K562 (cell line): ENCODE measurements around the gene TFAP2E. TPM values are rescaled to one million over a fixed set of nuclear protein-coding genes. Genes with fewer than 3 reads are reported as not detected.

ENCODE experiments used
- ATF1 ChIP-seq, 2 experiments: fragments of 450-650 bp in 1 of 2; IDR thresholded peaks; 2 replicates each; pipeline ENCODE4 v1.6.1; 2016; ENCODE audit warnings: missing compliant biosample characterization in 1 of 2, missing genetic modification characterization in 1 of 2
- BMI1 ChIP-seq: fragments of 150-350 bp; IDR thresholded peaks from 2 replicates; pipeline ENCODE4 v1.6.1; 2014; ENCODE audit warnings: low read length
- CEBPB ChIP-seq: fragments of 450-650 bp; IDR thresholded peaks from 2 replicates; pipeline ENCODE4 v1.6.1; 2016; ENCODE audit warnings: missing genetic modification characterization, missing compliant biosample characterization
- HDAC8 ChIP-seq: fragments of 450-650 bp; IDR thresholded peaks from 2 replicates; pipeline ENCODE4 v1.6.1; 2016; ENCODE audit warnings: mild to moderate bottlenecking, missing genetic modification characterization, moderate library complexity, missing compliant biosample characterization
- IFI16 ChIP-seq: fragments of 250-450 bp; sonication (Bioruptor Pico); IDR thresholded peaks from 2 replicates; pipeline ENCODE4 v2.1.2; 2022; ENCODE audit warnings: mild to moderate bottlenecking, inconsistent platforms
- NCOA2 ChIP-seq, 2 experiments: fragments of 450-650 bp; IDR thresholded peaks; 2 replicates each; pipeline ENCODE4 v1.6.1; 2018; ENCODE audit warnings: mild to moderate bottlenecking in 2 of 2, moderate library complexity in 1 of 2; ENCODE audit not compliant: partially characterized antibody in 2 of 2
- NR1H2 ChIP-seq: sonication (generic); formaldehyde crosslinking; IDR thresholded peaks from 2 replicates; pipeline ENCODE4 v1.4.0; 2020; ENCODE audit warnings: mild to moderate bottlenecking, missing genetic modification reagents
- RB1 ChIP-seq: fragments of 450-650 bp; IDR thresholded peaks from 2 replicates; pipeline ENCODE4 v1.6.1; 2017; ENCODE audit warnings: low read depth, mild to moderate bottlenecking
- RBFOX2 ChIP-seq: fragments of 200-400 bp; formaldehyde crosslinking; IDR thresholded peaks from 2 replicates; pipeline ENCODE4 v1.6.1; 2017; ENCODE audit warnings: low read depth, mild to moderate bottlenecking, low read length, moderate library complexity
- ZC3H11A ChIP-seq: IDR thresholded peaks from 2 replicates; pipeline ENCODE4 v1.6.1; 2012; ENCODE audit warnings: low read depth, low read length, improper control_type of control experiment
- ZKSCAN3 ChIP-seq: fragments of 250-450 bp; sonication (Bioruptor Pico); IDR thresholded peaks from 2 replicates; pipeline ENCODE4 v1.4.0; 2020
- ZNF764 ChIP-seq: fragments of 250-450 bp; sonication (Bioruptor Pico); IDR thresholded peaks from 2 replicates; pipeline ENCODE4 v1.4.0; 2020; ENCODE audit warnings: low read depth, mild to moderate bottlenecking, moderate library complexity
- polyA plus RNA-seq, 8 experiments: library from polyadenylated mRNA; depleted of rRNA in 4 of 8; stranded (reverse) in 5 of 8; unstranded in 3 of 8; fragments of >200 nt; fragmentation: Nextera tagmentation in 2 of 8; fragmentation: Illumina TruSeq in 1 of 8; extraction: Ambion mirVana in 2 of 8; extraction: Trizol in 1 of 8; gene quantifications; 2 replicates each; pipeline versions ENCODE4 v1.2.1 to v1.2.3, GENCODE V29; 2011 to 2014; ENCODE audit warnings: inconsistent platforms in 1 of 8, missing spikeins in 1 of 8
- total RNA-seq, 7 experiments: library from RNA; depleted of rRNA in 6 of 7; stranded (reverse); fragments of >200 nt in 6 of 7; fragmentation: Illumina TruSeq in 2 of 7; extraction: Trizol in 2 of 7; gene quantifications; 2 replicates each; pipeline versions ENCODE4 v1.2.1 to v1.2.3, GENCODE V29; 2011 to 2021; ENCODE audit warnings: low replicate concordance in 1 of 7
- TF ChIP-seq, protein P1 (sequence below): sonication (generic); formaldehyde crosslinking; IDR thresholded peaks from 2 replicates; pipeline ENCODE4 v1.8.1; 2022; ENCODE audit warnings: missing genetic modification reagents
- TF ChIP-seq, protein P2 (sequence below): sonication (generic); formaldehyde crosslinking; IDR thresholded peaks from 2 replicates; pipeline ENCODE4 v1.8.0; 2022; ENCODE audit warnings: mild to moderate bottlenecking, missing genetic modification reagents
- TF ChIP-seq, protein P3 (sequence below): fragments of 450-650 bp; conservative IDR thresholded peaks from 2 replicates; pipeline ENCODE4 v1.6.1; 2016; ENCODE audit warnings: missing genetic modification characterization, low read depth, mild to moderate bottlenecking, missing compliant biosample characterization, moderate library complexity
- TF ChIP-seq, protein P4 (sequence below): fragments of 450-650 bp; IDR thresholded peaks from 2 replicates; pipeline ENCODE4 v1.6.1; 2018; ENCODE audit warnings: mild to moderate bottlenecking, low read depth; ENCODE audit not compliant: partially characterized antibody
- TF ChIP-seq, protein P5 (sequence below): sonication (generic); formaldehyde crosslinking; IDR thresholded peaks from 2 replicates; pipeline ENCODE4 v1.9.0; 2022; ENCODE audit warnings: mild to moderate bottlenecking, missing genetic modification reagents
- TF ChIP-seq, protein P6 (sequence below): fragments of 450-650 bp; IDR thresholded peaks from 2 replicates; pipeline ENCODE4 v1.6.1; 2016
- TF ChIP-seq, protein P7 (sequence below), 2 experiments: fragments of 450-650 bp; conservative IDR thresholded peaks; 2 replicates each; pipeline ENCODE4 v1.6.1; 2017; ENCODE audit warnings: mild to moderate bottlenecking in 2 of 2, moderate library complexity in 2 of 2

The TFAP2E gene
- total and polyA plus RNA-seq, 9 of the 15 experiments (the other 6 are each of a cell fraction or from before 2014, with no cell fraction given), result 0.03 to 0.11 (median 0.07) TPM; not detected in 4

DNA sequence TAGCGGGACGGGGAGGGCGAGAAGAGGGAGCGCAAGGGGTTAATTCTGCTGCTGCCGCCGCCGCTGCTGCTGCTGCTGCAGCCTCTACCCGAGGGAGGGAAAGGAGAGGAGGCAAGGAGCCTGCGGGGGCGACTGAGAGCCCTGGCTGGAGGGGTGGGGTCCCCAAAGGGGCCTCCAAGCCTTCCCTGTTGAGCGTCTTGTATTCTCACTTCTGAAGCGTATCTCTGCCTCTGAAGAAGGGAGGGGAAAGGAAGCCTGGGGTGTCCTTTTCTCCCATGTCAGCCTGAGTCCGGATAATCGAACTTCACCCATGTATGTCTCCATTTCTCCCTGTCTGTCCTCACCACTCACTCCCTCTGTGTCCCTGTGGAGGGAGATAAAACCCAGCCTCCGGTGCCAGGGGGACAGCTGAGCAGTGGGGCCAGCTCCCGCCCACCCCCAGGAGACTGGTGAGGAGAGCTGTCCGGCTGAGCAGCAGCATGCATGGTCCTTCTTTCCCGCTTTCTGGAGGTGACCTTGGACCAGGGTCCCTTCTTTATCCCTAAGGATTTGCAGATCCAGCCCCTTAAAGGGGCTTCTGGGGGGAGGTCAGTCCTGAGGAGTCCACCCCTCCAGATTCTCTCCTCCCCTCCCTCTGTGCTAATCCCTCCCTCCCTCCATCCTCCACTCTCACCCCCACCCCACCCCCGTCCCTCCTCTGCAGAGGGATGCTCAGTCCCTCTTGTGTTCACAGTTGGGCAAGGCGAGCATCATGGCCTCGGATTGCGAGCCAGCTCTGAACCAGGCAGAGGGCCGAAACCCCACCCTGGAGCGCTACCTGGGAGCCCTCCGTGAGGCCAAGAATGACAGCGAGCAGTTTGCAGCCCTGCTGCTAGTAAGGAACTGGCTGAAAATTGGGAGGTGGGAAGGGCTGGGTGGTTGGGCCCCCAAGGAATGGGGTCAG lies 14.5 kb upstream of the TFAP2E start (continued):
- TF ChIP-seq, protein P1, sequence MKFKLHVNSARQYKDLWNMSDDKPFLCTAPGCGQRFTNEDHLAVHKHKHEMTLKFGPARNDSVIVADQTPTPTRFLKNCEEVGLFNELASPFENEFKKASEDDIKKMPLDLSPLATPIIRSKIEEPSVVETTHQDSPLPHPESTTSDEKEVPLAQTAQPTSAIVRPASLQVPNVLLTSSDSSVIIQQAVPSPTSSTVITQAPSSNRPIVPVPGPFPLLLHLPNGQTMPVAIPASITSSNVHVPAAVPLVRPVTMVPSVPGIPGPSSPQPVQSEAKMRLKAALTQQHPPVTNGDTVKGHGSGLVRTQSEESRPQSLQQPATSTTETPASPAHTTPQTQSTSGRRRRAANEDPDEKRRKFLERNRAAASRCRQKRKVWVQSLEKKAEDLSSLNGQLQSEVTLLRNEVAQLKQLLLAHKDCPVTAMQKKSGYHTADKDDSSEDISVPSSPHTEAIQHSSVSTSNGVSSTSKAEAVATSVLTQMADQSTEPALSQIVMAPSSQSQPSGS (CRISPR knock-in tag), result no peak
- TF ChIP-seq HDAC8 (tag) (no peak), NCOA2 (IDR thresholded peaks at IDR 0.05; ENCODE audit: partially characterized antibody in 2 of 2) (no peak), CEBPB (tag) (no peak), NR1H2 (CRISPR knock-in tag) (0 out of 2 replicates have a peak, but pooled peaks have one; percentile 13), BMI1 (no peak), ATF1 (CRISPR knock-in tag; IDR thresholded peaks at IDR 0.05) (no peak), ATF1 (tag; IDR thresholded peaks at IDR 0.05) (no peak), RB1 (0 out of 2 replicates have a peak, but pooled peaks have one; percentile 43), RBFOX2 (no peak), ZC3H11A (no peak), ZKSCAN3 (CRISPR knock-in tag) (no peak), IFI16 (CRISPR knock-in tag) (no peak), ZNF764 (CRISPR knock-in tag) (no peak)
- TF ChIP-seq, protein P2, sequence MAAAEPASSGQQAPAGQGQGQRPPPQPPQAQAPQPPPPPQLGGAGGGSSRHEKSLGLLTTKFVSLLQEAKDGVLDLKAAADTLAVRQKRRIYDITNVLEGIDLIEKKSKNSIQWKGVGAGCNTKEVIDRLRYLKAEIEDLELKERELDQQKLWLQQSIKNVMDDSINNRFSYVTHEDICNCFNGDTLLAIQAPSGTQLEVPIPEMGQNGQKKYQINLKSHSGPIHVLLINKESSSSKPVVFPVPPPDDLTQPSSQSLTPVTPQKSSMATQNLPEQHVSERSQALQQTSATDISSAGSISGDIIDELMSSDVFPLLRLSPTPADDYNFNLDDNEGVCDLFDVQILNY (CRISPR knock-in tag), result no peak
- TF ChIP-seq, protein P3, sequence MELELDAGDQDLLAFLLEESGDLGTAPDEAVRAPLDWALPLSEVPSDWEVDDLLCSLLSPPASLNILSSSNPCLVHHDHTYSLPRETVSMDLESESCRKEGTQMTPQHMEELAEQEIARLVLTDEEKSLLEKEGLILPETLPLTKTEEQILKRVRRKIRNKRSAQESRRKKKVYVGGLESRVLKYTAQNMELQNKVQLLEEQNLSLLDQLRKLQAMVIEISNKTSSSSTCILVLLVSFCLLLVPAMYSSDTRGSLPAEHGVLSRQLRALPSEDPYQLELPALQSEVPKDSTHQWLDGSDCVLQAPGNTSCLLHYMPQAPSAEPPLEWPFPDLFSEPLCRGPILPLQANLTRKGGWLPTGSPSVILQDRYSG (tag), result no peak
- TF ChIP-seq, protein P4, sequence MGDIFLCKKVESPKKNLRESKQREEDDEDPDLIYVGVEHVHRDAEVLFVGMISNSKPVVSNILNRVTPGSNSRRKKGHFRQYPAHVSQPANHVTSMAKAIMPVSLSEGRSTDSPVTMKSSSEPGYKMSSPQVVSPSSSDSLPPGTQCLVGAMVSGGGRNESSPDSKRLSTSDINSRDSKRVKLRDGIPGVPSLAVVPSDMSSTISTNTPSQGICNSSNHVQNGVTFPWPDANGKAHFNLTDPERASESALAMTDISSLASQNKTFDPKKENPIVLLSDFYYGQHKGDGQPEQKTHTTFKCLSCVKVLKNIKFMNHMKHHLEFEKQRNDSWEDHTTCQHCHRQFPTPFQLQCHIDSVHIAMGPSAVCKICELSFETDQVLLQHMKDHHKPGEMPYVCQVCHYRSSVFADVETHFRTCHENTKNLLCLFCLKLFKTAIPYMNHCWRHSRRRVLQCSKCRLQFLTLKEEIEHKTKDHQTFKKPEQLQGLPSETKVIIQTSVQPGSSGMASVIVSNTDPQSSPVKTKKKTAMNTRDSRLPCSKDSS, result no peak
- TF ChIP-seq, protein P5, sequence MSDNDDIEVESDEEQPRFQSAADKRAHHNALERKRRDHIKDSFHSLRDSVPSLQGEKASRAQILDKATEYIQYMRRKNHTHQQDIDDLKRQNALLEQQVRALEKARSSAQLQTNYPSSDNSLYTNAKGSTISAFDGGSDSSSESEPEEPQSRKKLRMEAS (CRISPR knock-in tag), result peak; percentile 34; the same call in 1 of the 2 replicates
- TF ChIP-seq, protein P6, sequence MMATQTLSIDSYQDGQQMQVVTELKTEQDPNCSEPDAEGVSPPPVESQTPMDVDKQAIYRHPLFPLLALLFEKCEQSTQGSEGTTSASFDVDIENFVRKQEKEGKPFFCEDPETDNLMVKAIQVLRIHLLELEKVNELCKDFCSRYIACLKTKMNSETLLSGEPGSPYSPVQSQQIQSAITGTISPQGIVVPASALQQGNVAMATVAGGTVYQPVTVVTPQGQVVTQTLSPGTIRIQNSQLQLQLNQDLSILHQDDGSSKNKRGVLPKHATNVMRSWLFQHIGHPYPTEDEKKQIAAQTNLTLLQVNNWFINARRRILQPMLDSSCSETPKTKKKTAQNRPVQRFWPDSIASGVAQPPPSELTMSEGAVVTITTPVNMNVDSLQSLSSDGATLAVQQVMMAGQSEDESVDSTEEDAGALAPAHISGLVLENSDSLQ, result no peak
- TF ChIP-seq, protein P7, sequence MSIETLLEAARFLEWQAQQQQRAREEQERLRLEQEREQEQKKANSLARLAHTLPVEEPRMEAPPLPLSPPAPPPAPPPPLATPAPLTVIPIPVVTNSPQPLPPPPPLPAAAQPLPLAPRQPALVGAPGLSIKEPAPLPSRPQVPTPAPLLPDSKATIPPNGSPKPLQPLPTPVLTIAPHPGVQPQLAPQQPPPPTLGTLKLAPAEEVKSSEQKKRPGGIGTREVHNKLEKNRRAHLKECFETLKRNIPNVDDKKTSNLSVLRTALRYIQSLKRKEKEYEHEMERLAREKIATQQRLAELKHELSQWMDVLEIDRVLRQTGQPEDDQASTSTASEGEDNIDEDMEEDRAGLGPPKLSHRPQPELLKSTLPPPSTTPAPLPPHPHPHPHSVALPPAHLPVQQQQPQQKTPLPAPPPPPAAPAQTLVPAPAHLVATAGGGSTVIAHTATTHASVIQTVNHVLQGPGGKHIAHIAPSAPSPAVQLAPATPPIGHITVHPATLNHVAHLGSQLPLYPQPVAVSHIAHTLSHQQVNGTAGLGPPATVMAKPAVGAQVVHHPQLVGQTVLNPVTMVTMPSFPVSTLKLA (conservative IDR thresholded peaks at IDR 0.05), result no peak
